ENCODE results near the gene S1PR1. TPM values are rescaled to one million over a fixed set of nuclear protein-coding genes. Genes with fewer than 3 reads are reported as not detected.
"Not testable (repeated sequence)": the region's sequence is repeated elsewhere in the genome, so short reads cannot be mapped to it uniquely, and the experiment has no call there.

The S1PR1 gene
- 21.2 TPM for total RNA-seq

DNA sequence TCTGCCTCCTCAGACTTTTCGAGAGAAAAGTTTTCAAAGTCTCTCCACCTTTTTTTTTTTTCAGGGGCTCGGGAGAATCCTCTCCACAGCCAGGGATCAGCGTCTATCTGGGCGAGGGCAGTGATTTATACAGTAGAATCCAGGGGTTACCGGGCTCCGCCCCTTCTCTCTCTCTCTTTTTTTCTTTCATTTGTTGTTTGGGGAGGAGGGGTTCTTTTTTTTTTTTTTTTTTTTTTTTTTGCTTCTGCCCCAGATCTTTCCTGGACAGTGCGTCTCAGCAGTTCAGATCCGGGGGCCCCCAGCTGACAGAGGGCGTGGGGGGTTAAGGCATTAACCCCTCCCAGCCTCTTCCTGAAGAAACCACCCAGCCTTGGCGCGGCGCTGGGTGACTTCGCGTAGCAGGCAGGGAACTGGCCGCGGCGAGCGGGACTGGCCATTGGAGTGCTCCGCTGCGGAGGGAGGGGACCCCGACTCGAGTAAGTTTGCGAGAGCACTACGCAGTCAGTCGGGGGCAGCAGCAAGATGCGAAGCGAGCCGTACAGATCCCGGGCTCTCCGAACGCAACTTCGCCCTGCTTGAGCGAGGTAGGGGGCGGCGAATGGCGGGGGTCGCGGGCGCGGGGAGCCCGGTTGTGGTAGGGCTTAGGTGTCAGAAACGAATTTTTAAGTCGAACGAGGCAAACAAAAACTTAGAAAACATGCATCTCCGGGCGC is at the start of gene S1PR1:
Gene S1PR1, plus strand, starts transcription at position 504 of the 713 bp plus-strand sequence. CDS start 1,966 bp downstream, outside the sequence.
- no peak for DNase-seq

DNA sequence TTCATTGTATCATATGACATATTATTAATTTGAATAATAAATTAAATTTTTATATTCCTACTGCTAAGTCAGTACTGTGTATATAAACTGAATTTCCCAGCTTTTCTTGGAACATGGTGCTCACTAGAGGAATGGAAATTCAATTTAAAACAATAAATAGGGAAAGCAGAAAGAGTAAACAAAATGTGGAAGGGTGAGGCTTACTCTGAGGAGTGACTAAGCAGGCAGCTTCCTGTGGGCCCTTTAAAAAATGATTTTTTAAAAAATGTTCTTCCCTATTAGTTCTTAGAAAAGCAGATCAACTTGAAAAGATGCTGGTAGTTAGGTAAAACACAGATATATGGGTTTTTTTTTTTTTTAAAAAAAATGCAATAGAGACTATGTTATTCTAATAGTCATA is 49.5 kb upstream of the S1PR1 start:
- DNase-seq: no peak

DNA sequence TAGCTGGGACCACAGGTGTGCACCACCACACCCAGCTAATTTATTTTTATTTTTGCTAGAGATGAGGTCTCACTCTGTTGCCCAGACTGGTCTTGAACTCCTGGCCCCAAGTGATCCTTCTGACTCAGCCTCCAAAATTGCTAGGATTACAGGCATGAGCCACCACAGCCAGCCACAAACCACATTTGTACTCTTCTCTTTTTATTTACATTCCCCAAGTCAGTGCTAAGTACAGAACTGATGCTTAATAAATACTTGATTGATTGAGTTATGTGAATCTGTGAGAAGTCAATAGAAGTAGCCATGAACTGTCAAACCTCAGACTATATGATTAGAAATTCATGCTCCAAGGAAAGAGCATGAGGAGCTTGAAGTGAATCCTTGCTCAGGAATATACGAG is 48.5 kb upstream of the S1PR1 start:
- no peak for DNase-seq

DNA sequence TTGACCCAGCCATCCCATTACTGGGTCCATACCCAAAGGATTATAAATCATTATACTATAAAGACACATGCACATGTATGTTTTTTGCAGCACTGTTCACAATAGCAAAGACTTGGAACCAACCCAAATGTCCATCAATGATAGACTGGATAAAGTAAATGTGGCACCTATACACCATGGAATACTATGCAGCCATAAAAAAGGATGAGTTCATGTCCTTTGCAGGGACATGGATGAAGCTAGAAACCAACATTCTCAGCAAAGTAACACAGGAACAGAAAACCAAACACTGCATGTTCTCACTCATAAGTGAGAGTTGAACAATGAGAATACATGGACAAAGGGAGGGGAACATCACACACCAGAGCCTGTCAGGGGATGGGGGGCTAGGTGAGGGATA is 47.9 kb upstream of the S1PR1 start:
- not testable (repeated sequence) for DNase-seq

DNA sequence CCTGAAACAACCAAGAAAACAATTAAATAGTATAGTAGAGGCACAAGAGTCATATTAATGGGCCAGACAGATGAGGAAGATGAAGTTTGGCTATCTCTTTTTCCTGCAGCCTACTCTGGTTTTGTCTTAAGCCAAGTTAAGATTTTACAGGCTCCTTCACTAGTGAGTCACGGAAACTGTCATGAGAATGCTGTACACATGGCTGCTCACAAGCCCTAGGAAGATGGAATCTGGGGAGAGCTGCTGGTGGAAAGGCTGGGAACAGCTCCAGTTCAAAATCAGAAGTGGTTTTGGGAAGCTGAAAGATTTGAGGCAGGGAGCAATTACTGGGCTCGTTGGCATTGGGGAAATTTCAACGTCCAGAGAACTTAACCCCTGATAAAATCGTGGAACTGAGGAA is 46.4 kb upstream of the S1PR1 start:
- no peak for DNase-seq

DNA sequence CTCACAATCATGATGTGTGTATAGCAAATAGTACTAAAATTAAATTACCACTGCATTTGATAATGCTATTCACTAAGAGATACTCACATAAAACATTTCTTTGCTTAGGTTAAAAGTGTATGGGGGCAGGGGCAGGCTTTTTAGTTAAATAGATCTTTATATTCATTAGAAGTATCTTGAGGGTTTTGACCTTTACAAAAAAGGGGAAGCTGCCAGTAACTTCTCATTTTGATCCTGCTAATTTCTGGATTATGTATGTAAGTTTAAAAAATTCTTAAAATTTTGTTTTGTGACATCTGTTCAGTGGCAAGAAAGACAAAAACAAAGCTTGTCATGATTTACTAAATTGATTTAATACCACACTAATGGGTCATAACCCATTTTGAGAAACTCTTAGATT is 45.8 kb upstream of the S1PR1 start:
- no peak for DNase-seq

DNA sequence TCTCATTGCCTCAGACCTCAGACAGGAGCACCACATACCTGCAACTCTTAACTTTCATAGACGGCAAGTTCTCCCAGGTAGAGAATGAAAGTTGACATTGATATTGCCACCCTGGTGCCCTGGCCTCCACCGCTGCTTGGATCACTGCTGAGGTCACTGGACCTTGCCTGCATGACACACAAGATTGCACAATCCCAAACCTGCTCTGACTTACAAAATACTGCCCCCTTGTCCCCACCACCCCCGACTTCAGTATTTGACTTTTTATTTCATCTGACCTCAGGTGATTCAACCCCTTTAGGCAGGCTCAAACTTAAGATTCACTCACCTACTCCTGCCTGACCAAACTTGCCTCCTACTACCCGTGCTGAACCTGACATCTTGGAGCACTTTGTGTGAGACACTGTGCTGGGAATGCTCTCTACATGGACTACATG is 43.1 kb upstream of the S1PR1 start:
- no peak for DNase-seq

DNA sequence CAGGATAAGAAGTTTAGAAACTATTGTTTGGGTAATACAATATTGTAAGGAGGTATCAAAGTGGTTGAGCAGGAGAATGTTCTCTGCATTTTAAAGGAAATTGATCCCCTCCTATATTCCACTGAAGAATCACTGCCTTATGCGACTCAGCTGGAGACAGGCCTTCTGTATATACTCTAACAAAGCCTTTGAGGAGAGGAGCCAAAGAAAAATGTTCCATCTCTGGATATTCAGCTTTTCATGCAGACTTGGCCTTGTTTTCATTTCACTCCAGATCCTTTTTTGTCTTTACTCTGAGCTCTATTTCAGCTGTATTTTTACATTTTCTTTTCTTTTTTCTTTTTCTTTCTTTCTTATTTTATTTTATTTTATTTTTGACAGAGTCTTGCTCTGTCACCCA is 42.1 kb upstream of the S1PR1 start:
- DNase-seq: no peak

DNA sequence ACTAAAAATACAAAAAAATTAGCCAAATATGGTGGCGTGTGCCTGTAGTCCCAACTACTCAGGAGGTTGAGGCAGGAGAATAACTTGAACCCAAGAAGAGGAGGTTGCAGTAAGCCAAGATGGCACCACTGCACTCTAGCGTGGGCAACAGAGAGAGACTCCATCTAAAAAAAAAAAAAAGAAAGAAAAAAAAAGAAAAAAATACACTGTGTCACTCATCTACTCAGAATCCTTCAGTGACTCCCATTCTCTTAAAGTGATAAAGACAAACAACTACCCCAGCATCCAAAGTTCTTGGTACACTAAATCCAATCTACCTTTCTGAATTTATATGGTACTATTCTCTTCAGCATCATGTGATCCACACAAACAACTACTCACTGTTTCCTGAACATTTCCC is 40.2 kb upstream of the S1PR1 start:
- no peak for DNase-seq

DNA sequence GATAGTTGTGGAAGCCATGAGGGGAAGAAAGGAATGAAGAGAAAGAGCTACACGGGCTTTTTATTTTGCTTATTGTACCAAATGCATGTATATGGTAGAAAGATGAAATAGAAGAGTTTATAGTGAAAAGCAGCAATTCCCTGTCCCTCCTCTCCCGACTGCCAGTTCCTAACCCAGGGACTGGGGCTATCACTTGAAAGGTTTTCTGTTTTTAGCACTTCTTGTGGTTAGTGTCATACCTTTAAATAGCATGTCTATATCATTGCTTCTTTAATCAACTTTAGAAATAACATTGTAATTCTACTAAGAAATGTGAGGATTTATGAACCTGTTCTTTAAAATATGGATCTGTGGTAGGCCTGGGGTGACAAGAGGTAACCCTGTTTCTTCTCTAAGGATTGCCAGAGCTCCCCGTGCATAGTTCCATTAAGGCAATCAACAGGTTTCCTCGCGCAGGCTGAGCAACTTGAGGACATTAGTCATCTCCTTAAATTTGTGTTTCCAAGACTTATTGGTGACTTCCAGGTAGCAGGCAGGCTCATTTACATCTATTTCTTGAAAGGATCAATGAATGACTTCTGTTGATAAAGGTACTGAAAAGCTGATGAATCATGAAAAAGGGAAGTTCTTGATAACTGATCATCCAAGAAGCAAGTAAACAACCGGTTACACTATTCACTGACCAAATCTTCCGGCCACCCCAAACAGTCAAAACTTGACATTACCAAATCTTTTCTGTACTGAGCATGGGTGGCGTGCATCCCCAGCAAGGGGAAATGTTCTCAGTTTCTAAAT is 37.8 kb upstream of the S1PR1 start:
- DNase-seq: no peak

DNA sequence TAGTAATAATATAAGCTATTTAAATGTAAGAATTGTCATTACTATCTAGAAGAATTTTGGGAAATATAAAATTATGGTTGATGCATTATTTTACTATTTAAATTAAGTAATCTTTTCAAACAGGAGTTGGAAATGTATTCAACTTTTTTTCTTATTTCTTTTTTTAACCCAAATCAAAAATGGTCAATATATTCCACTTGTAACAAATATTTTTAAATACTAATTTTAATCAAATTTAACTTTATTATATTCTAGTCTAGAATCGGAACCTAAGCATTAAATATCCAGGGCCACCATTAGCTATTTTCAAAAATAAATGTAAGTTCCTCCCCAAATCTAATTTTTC is 37.2 kb upstream of the S1PR1 start:
- no peak for DNase-seq

DNA sequence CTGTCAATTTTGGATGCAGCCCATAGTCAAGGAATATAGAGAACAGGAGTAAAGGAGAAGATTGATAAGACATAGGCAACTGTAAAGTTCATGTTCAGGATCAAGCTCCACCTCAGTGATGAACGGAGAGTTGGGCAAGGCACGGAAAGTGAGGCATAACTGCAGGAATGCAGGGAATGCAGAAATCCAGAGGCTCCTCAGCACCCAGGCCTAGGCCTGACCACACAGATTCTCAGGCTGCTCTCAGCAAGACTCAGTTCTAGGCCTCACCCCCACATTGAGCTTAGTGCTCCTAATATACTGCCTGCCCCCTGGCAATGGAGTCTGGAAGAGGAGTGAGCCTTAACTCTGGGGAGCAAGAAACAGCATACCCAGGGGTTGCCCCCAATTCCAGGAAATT is 36.3 kb upstream of the S1PR1 start:
- no peak for DNase-seq

DNA sequence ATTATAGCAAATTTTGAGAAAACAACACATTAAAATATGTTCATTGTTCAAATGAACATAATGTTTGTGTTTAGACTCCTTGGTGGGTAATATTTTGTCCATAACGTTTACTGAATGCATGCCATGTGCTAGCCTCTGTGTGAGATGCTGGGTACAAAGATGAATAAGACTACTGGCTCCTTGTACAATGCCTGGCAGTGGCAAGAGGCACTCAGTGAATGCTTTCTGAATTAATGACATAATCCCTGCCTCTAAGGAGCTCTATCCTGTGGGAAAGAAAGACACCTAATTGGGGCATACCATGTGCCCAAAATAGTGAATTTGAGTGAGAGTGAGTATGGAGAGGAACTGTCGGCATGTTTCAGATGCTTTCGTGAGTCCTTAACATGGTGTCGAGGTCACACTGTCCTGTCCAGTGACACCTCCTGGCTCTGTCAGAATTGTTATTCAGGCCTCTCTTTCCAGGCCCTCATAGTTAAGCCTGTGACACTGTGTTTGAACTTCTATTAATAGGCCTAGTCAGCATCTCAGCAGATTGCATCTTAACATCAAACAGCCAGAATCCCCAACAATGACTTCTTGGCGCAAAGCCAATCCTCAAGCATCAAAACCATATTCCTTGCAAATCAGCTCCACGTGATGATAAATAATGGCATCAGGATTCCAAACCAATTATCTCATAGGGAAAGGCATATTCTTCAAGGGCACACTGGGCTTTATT is 32.8 kb upstream of the S1PR1 start:
- peak; percentile 20 for DNase-seq

DNA sequence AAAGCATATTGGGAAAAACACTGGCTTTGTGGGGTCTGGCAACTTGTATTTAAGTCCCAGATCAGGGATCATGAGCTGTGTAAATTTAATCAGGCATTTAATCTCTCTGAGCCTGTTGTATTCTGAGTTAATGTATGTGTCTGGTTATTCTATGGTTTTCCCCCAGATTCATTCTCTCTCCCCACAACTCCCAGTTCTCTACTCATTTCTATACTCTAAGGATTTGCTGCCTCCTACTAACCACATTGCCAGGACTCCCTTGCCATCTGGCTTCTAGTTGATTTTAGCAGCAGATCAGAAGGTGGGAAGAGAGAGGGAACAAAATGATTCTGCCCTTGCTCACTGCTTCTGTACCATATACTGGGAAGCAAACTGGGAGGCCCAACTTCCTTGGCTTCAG is 31.4 kb upstream of the S1PR1 start:
- DNase-seq: peak; percentile 33

DNA sequence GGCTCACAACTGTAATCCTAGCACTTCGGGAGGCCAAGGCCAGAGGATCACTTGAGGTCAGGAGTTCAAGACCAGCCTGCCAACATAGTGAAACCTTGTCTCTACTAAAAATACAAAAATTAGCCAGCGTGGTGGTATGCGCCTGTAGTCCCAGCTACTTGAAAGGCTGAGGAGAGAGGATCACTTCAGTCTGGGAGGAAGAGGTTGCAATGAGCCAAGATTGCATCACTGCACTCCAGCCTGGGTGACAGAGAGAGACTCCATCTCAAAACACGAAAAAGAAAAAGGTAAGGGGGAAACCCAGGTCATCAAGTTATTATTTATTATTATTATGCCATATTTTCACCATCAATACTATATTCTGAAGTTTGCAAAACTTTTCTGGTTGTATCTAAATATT is 30.7 kb upstream of the S1PR1 start:
- DNase-seq: not testable (repeated sequence)

DNA sequence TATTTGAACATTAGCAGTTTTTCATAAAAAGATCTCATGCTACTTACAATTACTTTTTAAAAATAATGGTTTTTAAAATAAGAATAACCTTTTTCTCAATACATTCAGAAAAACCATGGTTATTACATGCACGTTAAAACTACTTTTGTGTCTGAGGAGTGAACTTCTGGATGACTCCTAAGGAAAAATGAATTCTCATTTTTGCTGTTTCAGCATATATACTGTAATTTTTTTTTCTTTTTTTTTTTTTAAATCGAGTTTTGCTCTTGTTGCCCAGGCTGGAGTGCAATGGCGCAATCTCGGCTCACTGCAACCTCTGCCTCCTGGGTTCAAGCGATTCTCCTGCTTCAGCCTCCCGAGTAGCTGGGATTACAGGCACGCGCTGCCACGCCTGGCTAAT is 29.5 kb upstream of the S1PR1 start:
- DNase-seq: not testable (repeated sequence)

DNA sequence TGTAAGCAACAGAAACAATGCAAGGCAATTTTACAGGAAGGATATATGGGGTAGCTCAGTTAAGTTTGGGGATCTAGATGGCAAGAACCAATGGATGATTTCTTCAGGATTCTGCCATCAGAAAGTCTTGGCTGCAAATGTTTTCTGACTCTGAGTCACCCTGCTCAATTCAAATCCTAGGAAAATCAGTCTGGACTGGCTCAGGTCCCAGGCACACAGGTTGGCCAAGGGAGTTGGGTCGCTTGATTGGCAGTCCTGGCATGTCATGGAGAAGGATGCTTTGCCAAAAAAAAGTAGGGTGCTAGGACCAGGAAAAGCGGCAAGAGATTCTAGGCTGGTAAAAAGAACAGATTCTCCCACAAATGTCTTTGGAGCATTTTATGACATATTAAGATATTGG is 28.9 kb upstream of the S1PR1 start:
- peak; percentile 18 for DNase-seq

DNA sequence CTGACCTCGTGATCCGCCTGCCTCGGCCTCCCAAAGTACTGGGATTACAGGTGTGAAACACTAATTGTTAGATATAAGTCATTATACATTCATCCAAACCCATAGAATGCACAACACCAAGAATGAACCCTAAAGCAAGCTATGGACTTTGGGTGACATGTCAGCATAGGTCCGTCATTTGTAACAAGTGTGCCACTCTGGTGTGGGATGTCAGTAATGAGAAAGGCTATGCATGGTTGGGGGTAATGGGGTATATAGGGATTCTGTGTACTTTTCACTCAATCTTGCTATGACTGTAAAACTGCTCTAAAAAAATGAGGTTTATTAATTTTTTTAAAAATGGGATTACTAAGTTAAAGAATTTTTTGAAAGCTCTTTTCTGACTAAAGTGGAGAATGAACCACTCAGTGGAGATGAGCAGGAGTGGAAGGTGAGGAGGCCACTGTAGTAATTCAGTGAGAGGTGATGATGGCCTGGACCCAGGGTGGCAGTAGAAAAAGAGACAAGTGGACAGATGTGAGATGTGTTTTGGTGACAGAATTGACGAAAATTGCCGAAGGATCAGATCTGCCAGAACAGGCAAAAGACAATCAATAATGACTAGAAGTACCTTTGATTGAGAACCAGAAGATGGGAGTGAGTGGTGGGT is 21.3 kb upstream of the S1PR1 start:
- DNase-seq: no peak

DNA sequence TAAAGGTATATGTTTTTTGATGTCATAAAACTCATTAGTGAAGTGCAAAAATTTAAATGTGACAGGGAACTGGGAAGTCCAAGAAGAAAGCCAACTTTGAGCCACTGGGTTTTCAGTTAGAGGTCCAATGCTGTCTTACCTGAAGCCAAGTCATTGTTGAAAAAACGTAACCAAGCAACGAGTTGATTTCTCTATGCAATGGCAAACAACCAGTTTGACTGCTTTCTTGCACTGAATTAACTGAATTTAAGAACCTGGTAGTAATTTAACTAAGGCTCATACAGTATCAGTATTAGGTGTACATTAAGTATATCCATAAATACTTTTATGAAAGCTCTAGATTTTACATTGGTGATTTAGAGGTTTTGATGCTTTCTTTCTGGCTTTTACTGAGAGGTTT is 20.2 kb upstream of the S1PR1 start:
- DNase-seq: no peak

DNA sequence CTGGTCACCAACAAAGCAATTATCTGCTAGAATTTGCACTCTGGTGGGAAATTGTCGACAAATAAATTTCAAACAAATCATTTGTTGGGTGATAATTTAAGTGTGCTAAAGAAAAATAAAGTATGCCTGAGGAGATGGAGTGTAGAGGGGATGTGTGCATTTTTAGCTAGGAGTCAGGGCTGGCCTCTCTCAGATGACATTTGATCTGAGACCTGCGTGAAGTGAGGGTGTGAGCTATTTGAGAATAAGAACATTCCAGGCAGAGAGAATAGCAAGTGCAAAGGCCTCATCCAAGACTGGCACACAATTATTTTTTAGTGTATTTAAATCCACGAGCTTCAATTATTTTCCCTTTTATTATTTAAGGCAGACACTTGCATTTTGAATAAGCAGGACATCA is 19.7 kb upstream of the S1PR1 start:
- DNase-seq: no peak

DNA sequence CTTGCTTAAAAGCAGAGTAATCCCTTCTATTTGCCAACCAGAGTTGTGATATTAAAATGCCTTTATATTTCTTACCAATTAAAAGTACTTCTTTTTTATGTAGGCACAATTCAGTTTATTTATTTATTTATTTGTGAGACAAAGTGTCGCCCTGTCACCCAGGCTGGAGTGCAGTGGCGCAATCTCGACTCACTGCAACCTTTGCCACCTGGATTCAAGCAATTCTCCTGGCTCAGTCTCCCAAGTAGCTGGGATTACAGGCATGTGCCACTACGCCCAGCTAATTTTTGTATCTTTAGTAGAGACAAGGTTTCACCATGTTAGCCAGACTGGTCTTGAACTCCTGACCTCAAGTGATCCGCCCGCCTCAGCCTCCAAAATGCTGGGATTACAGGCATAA is 17.9 kb upstream of the S1PR1 start:
- not testable (repeated sequence) for DNase-seq

DNA sequence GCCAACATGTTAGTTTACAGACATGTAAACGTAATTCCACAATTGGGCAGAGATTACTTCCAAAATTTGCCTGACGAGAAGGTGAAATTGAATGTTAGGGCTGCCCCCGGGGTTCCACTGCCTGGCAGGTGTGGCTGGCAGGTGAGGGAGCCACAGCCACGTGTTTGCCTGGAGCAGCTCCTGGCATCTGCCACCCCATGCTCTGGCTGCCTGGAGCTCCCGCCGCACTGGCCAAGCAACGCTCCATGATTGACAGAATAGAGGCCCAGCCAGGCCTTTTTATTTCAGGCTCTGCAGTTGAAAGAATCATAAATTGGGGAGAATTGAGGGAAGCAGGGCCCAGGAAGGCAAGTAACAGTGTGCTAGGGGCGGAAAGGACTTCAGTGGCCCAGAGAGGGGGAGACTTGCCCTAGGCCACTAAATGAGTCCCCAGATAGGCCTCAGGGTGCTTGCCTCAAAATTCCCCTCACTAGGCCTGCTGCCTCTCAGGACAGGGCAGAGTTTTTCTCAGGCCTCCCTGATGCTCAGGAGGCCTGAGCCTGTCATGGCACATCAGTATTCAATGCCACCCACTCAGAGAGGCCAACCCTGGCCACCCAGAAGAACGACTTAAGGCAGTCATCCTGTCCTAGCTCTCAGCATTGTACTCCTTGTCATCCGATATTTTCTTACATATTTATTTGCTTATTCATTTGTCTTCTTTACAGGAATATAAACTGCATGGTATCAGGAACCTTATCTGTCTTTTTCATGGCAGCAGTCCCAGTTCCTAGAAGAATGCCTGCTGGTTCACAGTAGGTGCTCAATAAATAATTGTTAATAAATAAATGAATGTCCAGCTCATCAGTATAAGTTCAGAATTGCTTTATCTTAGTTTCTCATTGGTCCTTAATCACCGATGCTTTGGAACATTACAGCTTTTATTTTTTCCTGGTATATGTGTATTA is 16.6 kb upstream of the S1PR1 start:
- no peak for DNase-seq

Data from occipital lobe (tissue), 2 donors.